AG04449 (cell line): Measurements from ENCODE around the gene CGN.

Experiments used
- CTCF ChIA-PET: fragments of 350-600 bp; formaldehyde crosslinking; extraction: SDS; loops from one replicate; lab custom pipeline; 2021; ENCODE audit warnings: antibody characterized with exemption; lab: Yijun Ruan, JAX
- POLR2A ChIA-PET: fragments of 400-600, 350-600 bp; formaldehyde crosslinking; extraction: SDS; loops from one replicate; lab custom pipeline; 2020; ENCODE audit warnings: antibody characterized with exemption, inconsistent platforms; lab: Yijun Ruan, JAX
- DNase-seq: peaks from one replicate; pipeline ENCODE4 v3.0.0-alpha.2; 2010; ENCODE audit warnings: low read depth, low spot score
- H3K4me3 ChIP-seq: 2 replicates; pipeline ENCODE4 v1.5.1; 2011; ENCODE audit warnings: low read depth, mild to moderate bottlenecking, control low read depth, low read length
- CTCF ChIP-seq: IDR thresholded peaks from one replicate; pipeline ENCODE4 v1.5.1; 2011; ENCODE audit warnings: mild to moderate bottlenecking, moderate library complexity, low read length, control low read depth, inconsistent platforms; ENCODE audit not compliant: insufficient read depth; ENCODE audit errors: missing control alignments

CGN gene

GRCh38 chr1:151581451-151581850 is 70.3 kb downstream of the CGN start:
- no peak for TF ChIP-seq CTCF
- DNase-seq, result no peak
- ChIA-PET POLR2A (interaction anchor here (0.7 kb wide), 1 partner anchor 27 kb away, joined by 3 read pairs; no protein-coding TSS in a partner anchor), CTCF (interaction anchor here (1.5 to 4.9 kb wide), 3 partner anchors 11 to 137 kb away, joined by 4 to 47 read pairs (median 25); no protein-coding TSS in a partner anchor)
- no peak overlapping the region for H3K4me3 ChIP-seq

- ChIA-PET CTCF (interaction anchor here (1.5 to 3.0 kb wide), 2 partner anchors 11 to 138 kb away, joined by 4 to 25 read pairs; no protein-coding TSS in a partner anchor), POLR2A (no interaction called here)
- DNase-seq, result no peak
- no peak for TF ChIP-seq CTCF
- H3K4me3 ChIP-seq, result no peak overlapping the region
Observed at GRCh38 chr1:151581921-151582320, 70.7 kb downstream of the CGN start.

- ChIA-PET CTCF (interaction anchor here (3.0 kb wide), 1 partner anchor 10 kb away, joined by 25 read pairs; no protein-coding TSS in a partner anchor), POLR2A (no interaction called here)
- DNase-seq, result no peak
- no peak overlapping the region for H3K4me3 ChIP-seq
- no peak for TF ChIP-seq CTCF
Observed at GRCh38 chr1:151583796-151584195, 72.6 kb downstream of the CGN start.

- POLR2A ChIA-PET, result no interaction called here
Observed at GRCh38 chr1:151584278-151584677, 73.1 kb downstream of the CGN start.

GRCh38 chr1:151584780-151585179 is 73.6 kb downstream of the CGN start:
- ChIA-PET CTCF (no interaction called here), POLR2A (no interaction called here)
- DNase-seq, result no peak
- no peak overlapping the region for H3K4me3 ChIP-seq
- no peak for TF ChIP-seq CTCF

More at GRCh38 chr1:151584278-151584677, 73.1 kb downstream of the CGN start:
- no peak for TF ChIP-seq CTCF
- no peak overlapping the region for H3K4me3 ChIP-seq
- CTCF ChIA-PET, result interaction anchor here (3.0 kb wide), 1 partner anchor 9 kb away, joined by 25 read pairs; no protein-coding TSS in a partner anchor
- DNase-seq, result no peak

- POLR2A ChIA-PET, result interaction anchor here (0.6 to 1.5 kb wide), 3 partner anchors 27 to 403 kb away, joined by 3 to 4 read pairs (median 3); partner anchors contain the start of gene TUFT1
- H3K4me3 ChIP-seq, result no peak overlapping the region
- CTCF ChIA-PET, result interaction anchor here (1.2 kb wide), 1 partner anchor 9 kb away, joined by 11 read pairs; no protein-coding TSS in a partner anchor
- TF ChIP-seq CTCF, result no peak
- no peak for DNase-seq
Observed at GRCh38 chr1:151585622-151586021, 74.4 kb downstream of the CGN start.
